ENCODE data around the gene FGFRL1.

DNA sequence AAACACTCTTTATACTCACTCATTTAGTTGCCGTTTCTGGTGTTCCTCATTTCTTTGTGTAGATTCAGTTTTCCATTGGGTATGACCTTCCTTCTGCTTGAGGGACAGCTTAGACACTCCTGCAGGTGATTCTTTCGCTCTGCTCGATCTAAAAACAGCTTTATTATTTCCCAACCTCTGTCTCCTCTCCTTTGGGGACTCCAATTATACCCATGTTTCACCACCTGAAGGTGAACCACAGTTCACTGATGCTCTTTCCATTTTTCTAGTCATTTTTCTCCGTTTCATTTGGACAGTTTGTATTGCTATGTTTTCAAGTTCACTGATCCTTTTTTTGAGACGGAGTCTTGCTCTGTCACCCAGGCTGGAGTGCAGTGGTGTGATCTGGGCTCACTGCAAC lies 4.6 kb upstream of the FGFRL1 start:
- TF ChIP-seq, protein P1, sequence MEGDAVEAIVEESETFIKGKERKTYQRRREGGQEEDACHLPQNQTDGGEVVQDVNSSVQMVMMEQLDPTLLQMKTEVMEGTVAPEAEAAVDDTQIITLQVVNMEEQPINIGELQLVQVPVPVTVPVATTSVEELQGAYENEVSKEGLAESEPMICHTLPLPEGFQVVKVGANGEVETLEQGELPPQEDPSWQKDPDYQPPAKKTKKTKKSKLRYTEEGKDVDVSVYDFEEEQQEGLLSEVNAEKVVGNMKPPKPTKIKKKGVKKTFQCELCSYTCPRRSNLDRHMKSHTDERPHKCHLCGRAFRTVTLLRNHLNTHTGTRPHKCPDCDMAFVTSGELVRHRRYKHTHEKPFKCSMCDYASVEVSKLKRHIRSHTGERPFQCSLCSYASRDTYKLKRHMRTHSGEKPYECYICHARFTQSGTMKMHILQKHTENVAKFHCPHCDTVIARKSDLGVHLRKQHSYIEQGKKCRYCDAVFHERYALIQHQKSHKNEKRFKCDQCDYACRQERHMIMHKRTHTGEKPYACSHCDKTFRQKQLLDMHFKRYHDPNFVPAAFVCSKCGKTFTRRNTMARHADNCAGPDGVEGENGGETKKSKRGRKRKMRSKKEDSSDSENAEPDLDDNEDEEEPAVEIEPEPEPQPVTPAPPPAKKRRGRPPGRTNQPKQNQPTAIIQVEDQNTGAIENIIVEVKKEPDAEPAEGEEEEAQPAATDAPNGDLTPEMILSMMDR (IDR thresholded peaks at IDR 0.05; ENCODE audit: poor library complexity), result no peak
- no peak for TF ChIP-seq EZH2phosphoT487 (IDR thresholded peaks at IDR 0.05; ENCODE audit: low read depth, severe bottlenecking, unreplicated experiment)
- TF ChIP-seq EZH2 (IDR thresholded peaks at IDR 0.05; ENCODE audit: borderline replicate concordance), result no peak
